Parathyroid adenoma (tissue), 2 donors: ENCODE results near the gene FAM83F.

Experiments used
- H2AFZ ChIP-seq: fragments of 300-600 bp; sonication (generic); one replicate; pipeline ENCODE4 v1.7.0; 2017; ENCODE audit warnings: antibody characterized with exemption, mild to moderate bottlenecking
- H3K27ac ChIP-seq: fragments of 300-600 bp; sonication (generic); one replicate; pipeline ENCODE4 v1.7.0; 2017
- H3K27me3 ChIP-seq: fragments of 300-600 bp; sonication (generic); one replicate; pipeline ENCODE4 v1.7.0; 2017; ENCODE audit warnings: low read length; ENCODE audit not compliant: control insufficient read depth, insufficient read depth
- H3K36me3 ChIP-seq: fragments of 300-600 bp; sonication (generic); one replicate; pipeline ENCODE4 v1.7.0; 2017; ENCODE audit warnings: low read length; ENCODE audit not compliant: control insufficient read depth, insufficient read depth
- H3K4me1 ChIP-seq: fragments of 300-600 bp; sonication (generic); one replicate; pipeline ENCODE4 v1.7.0; 2017; ENCODE audit warnings: control low read depth
- H3K4me2 ChIP-seq: fragments of 300-600 bp; sonication (generic); one replicate; pipeline ENCODE4 v1.7.0; 2017; ENCODE audit warnings: low read length
- H3K4me3 ChIP-seq: fragments of 300-600 bp; sonication (generic); one replicate; pipeline ENCODE4 v1.7.0; 2017; ENCODE audit warnings: low read depth, low read length
- H3K79me2 ChIP-seq: fragments of 300-600 bp; sonication (generic); one replicate; pipeline ENCODE4 v1.7.0; 2017; ENCODE audit warnings: control low read depth
- H3K9ac ChIP-seq: fragments of 300-600 bp; sonication (generic); one replicate; pipeline ENCODE4 v1.7.0; 2017; ENCODE audit warnings: mild to moderate bottlenecking
- H3K9me3 ChIP-seq: fragments of 300-600 bp; sonication (generic); one replicate; pipeline ENCODE4 v1.7.0; 2017; ENCODE audit warnings: low read length; ENCODE audit not compliant: control insufficient read depth
- TF ChIP-seq, protein P1 (sequence below): fragments of 300-600 bp; sonication (generic); IDR thresholded peaks from one replicate; pipeline ENCODE4 v1.7.0; 2017; ENCODE audit warnings: antibody characterized with exemption, mild to moderate bottlenecking
- donor health status: primary hyperparathyroidism.

Gene FAM83F

DNA sequence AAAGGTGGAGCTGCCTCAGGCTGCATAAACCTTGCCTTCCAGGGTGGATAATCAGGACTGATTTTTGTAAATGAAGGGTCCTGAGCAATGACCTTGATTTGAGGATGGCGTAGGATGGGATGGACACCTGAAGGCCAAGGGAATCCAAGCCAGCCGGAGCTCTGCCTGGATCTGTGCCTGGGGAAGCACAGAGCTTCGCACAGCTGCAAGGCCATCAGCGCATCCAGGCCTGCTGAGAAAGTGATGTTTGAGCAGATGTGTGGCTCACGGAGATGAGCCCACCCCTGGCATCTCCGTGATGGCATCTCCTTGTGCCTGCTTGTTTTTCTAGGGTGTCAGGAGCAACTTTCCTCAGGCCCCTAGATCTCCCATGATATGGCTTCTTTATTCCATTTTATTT, 23.3 kb downstream of the FAM83F start:
- Histone ChIP-seq H3K4me1 (no peaks in the 10 kb centered on the region), H3K27me3 (no peaks in the 10 kb centered on the region), H3K27ac (no peak overlapping the region), H3K9me3 (no peaks in the 10 kb centered on the region), H3K9ac (no peak overlapping the region), H2AFZ (no peak overlapping the region), H3K4me2 (no peak overlapping the region), H3K36me3 (no peaks in the 10 kb centered on the region), H3K79me2 (no peaks in the 10 kb centered on the region), H3K4me3 (no peak overlapping the region)
- TF ChIP-seq, protein P1, sequence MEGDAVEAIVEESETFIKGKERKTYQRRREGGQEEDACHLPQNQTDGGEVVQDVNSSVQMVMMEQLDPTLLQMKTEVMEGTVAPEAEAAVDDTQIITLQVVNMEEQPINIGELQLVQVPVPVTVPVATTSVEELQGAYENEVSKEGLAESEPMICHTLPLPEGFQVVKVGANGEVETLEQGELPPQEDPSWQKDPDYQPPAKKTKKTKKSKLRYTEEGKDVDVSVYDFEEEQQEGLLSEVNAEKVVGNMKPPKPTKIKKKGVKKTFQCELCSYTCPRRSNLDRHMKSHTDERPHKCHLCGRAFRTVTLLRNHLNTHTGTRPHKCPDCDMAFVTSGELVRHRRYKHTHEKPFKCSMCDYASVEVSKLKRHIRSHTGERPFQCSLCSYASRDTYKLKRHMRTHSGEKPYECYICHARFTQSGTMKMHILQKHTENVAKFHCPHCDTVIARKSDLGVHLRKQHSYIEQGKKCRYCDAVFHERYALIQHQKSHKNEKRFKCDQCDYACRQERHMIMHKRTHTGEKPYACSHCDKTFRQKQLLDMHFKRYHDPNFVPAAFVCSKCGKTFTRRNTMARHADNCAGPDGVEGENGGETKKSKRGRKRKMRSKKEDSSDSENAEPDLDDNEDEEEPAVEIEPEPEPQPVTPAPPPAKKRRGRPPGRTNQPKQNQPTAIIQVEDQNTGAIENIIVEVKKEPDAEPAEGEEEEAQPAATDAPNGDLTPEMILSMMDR: no peak

- TF ChIP-seq, protein P1: no peak
- H3K27ac ChIP-seq: no peak overlapping the region
- H3K4me3 ChIP-seq: no peak overlapping the region
- no peaks in the 10 kb centered on the region for H3K79me2 ChIP-seq
- H3K9ac ChIP-seq: no peak overlapping the region
- no peak overlapping the region for H2AFZ ChIP-seq
- H3K4me2 ChIP-seq: no peak overlapping the region
- H3K9me3 ChIP-seq: no peaks in the 10 kb centered on the region
- no peaks in the 10 kb centered on the region for H3K36me3 ChIP-seq
- H3K4me1 ChIP-seq: no peaks in the 10 kb centered on the region
- H3K27me3 ChIP-seq: no peaks in the 10 kb centered on the region
Measured at GRCh38 chr22:40019100-40019499, 24.3 kb downstream of the FAM83F start.

DNA sequence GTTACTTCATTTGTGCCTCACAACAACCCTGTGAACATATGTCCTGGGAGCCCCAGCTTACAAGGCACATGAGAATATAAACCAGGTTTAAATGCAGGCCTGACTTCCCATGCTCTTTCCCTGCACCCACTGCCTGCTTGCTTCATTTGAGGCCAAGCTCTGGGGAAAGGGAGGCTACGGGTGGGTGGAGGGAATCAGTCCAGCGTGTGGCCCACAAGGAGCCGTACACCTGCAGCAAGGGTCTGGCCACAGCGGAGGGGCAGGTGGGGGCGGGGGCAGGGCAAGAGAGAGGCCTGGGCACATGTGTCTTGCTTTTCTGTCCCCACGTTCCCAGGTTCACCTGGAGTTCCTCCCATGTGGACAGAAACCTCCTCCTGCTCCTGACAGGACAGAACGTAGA, 26.2 kb downstream of the FAM83F start:
- Histone ChIP-seq H3K27me3 (no peaks in the 10 kb centered on the region), H3K9ac (no peak overlapping the region), H3K4me3 (no peak overlapping the region), H3K27ac (no peak overlapping the region), H3K9me3 (no peaks in the 10 kb centered on the region), H2AFZ (no peak overlapping the region), H3K79me2 (no peaks in the 10 kb centered on the region), H3K4me2 (no peak overlapping the region), H3K4me1 (no peaks in the 10 kb centered on the region), H3K36me3 (no peaks in the 10 kb centered on the region)
- TF ChIP-seq, protein P1: no peak

DNA sequence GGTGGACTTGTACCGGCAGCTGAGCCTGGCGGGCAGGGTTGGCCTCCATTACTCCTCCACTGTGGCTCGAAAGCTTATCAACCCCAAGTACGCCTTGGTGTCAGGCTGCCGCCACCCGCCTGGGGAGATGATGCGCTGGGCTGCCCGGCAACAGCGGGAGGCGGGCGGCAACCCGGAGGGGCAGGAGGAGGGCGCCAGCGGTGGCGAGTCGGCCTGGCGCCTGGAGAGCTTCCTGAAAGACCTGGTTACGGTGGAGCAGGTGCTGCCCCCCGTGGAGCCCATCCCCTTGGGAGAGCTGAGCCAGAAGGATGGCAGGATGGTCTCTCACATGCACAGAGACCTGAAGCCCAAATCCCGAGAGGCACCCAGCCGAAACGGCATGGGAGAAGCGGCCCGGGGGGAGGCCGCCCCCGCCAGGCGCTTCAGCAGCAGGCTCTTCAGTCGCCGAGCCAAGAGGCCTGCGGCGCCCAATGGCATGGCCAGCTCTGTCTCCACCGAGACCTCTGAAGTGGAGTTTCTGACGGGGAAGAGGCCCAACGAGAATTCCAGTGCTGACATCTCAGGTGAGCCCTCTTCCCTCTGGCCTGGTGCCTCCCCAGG, 26.7 kb downstream of the FAM83F start:
- Histone ChIP-seq H3K4me2 (no peak overlapping the region), H3K27me3 (no peaks in the 10 kb centered on the region), H3K4me3 (no peak overlapping the region), H3K9me3 (no peaks in the 10 kb centered on the region), H3K9ac (no peak overlapping the region), H2AFZ (no peak overlapping the region), H3K79me2 (no peaks in the 10 kb centered on the region), H3K36me3 (no peaks in the 10 kb centered on the region), H3K27ac (no peak overlapping the region), H3K4me1 (no peaks in the 10 kb centered on the region)
- TF ChIP-seq, protein P1: no peak

- Histone ChIP-seq H3K79me2 (no peaks in the 10 kb centered on the region), H3K27ac (no peak overlapping the region), H3K4me2 (no peak overlapping the region), H3K36me3 (no peaks in the 10 kb centered on the region), H2AFZ (no peak overlapping the region), H3K9me3 (no peaks in the 10 kb centered on the region), H3K4me1 (no peaks in the 10 kb centered on the region), H3K4me3 (no peak overlapping the region), H3K9ac (no peak overlapping the region), H3K27me3 (no peaks in the 10 kb centered on the region)
- TF ChIP-seq, protein P1: no peak
Measured at GRCh38 chr22:40022536-40023240, 27.9 kb downstream of the FAM83F start.
